K562 (cell line): ENCODE data around the gene RUNDC3A.

ENCODE experiments used
- EP300 ChIP-seq: IDR thresholded peaks from 2 replicates; pipeline ENCODE4 v1.6.1; 2012; ENCODE audit warnings: low read length, improper control_type of control experiment
- FIP1L1 ChIP-seq: fragments of 200-400 bp; formaldehyde crosslinking; IDR thresholded peaks from 2 replicates; pipeline ENCODE4 v1.6.1; 2018; ENCODE audit warnings: mild to moderate bottlenecking, low read depth, low read length; ENCODE audit not compliant: poor library complexity, severe bottlenecking

DNA sequence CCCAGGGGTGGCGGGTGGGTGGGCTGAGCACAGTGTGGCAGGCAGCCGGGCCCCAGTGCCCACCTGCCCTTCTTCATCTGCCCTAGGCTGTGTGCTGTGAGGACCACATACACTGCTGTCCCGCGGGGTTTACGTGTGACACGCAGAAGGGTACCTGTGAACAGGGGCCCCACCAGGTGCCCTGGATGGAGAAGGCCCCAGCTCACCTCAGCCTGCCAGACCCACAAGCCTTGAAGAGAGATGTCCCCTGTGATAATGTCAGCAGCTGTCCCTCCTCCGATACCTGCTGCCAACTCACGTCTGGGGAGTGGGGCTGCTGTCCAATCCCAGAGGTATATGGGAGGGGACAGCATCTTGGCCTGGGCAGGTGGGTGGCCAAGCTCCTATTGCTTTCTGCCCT is 43.1 kb downstream of the RUNDC3A start:
- no peak for TF ChIP-seq EP300
- no peak for TF ChIP-seq FIP1L1
